NCI-H2196 (cell line): ENCODE data around the gene ARID2.

Experiments
- DNase-seq: peaks from one replicate; lab custom pipeline; 2025; ENCODE audit not compliant: unreplicated experiment; lab: John Stamatoyannopoulos, UW

The ARID2 gene

DNA sequence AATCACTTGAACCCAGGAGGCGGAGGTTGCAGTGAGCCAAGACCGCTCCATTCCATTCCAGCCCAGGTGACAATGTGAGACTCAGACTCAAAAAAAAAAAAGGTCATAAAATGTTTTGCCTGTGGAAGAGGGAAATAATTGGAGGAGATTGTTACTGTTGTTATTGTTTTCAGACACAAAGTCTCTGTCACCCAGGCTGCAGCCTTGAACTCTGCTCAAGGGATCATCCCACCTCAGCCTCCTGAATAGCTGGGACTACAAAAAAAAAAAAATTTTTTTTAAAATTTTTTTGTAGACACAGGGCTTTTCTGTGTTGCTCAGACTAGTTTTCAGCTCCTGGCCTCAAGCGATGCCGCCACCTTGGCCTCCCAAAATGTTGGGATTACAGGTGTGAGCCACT is 33.9 kb downstream of the ARID2 start:
- no peak for DNase-seq

GRCh38 chr12:45768194-45768593 is 38.7 kb downstream of the ARID2 start:
- no peak for DNase-seq

GRCh38 chr12:45773747-45774146 is 44.2 kb downstream of the ARID2 start:
- DNase-seq = no peak

DNA sequence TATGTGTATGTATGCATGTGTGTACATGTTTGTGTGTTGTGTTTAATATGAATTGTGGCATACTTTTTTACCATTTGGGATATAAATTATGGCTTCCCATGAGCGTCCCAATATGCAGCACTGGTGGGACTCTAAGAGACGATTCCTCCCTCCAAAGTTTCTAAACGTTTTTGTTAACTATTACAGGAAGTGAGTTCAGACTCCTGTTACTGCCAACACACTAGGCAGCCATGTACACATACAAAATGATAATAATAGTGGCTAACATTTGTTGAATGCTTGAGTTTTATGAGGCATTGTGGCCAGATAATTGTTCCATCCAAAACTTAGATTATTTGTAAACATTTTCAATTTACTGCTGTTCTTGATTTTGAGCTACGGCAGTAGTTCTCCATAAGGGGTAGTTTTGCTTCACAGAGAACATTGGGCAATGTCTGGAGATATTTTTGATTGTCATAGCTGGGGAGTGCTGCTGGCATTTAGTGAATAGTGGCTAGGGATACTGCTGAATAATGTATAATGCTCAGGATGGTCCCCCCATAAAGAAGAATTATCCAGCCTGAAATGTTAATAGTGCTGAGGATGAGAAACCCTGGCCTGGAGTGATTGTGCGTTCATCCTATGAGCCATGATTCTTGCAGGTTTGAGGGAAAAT is 45.1 kb downstream of the ARID2 start:
- DNase-seq = no peak

GRCh38 chr12:45775465-45775864 is 46.0 kb downstream of the ARID2 start:
- no peak for DNase-seq

DNA sequence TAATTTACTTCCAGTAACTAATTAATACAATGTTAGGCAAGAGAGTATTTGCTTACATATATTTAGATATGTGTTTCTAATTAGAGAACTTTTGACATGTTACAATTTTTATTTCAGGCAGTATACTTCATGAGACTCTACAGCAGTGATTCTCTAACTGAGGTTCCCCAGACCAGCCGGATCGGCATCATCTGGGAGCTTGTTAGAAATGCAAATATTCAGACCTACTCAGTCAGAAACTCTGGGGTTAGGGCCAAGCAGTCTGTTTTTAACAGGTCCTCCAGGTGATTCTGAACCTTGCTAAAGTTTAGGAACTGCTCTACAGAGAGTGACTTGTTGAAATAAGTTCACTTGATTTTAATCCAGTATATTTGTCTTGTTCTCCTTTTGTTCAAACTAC is 46.5 kb downstream of the ARID2 start:
- no peak for DNase-seq

DNA sequence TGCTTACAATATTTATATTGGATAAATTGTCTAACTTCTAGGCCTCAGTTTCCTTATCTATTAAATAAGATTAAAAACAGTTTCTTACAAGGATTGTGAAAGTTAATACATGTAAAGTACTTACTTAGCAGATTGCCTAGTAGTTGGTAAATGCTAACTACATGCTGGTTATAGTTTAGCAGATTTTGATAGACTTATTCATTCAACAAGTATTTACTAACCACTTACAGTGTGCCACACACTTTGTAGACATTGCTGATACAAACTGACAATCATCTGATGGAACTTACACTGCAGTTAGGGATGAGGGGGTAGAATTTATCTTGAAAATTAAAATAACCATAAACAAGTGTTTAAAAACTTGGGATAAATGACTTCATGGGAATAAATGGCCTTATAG is 50.4 kb downstream of the ARID2 start:
- no peak for DNase-seq

- DNase-seq = no peak
Observed at GRCh38 chr12:45781080-45781479, 51.6 kb downstream of the ARID2 start.

DNA sequence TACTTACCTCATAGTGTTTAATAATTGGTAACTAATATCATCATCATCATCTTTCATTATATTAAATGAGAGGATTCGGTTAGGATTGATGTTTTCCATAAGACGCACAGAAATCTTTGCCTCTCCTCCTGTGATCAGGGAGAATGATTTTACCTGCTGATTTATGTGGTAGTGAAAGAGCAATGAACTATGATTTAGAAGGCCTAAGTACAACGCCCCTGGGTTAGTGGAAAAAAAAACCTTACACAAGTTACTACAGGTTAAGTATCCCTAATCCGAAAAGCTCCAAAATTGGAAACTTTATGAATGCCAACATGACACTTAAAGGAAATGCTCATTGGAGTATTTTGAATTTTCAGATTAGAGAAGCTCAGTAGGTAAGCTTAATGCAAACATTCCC is 55.8 kb downstream of the ARID2 start:
- no peak for DNase-seq

DNA sequence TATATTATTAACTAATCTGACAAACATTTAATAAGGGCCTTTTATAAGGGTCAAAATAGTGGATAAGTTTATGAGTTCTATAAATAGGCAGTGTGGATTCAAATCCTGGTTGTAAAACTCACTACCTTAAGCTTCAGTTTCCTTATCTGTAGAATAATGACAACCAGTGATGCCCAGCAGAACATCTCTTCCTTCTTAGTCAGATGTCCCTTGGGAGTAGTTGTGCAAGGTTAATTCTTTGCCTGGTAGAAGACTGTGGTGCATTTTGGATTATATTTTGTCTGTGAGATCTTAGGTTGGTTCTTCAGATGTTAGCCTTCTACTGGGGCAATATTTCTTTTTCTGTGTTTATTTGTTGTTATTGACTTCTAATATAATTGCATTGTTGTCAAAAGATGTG is 59.5 kb downstream of the ARID2 start:
- no peak for DNase-seq

- no peak for DNase-seq
Observed at GRCh38 chr12:45794422-45794821, 64.9 kb downstream of the ARID2 start.

GRCh38 chr12:45801625-45802024 is 72.1 kb downstream of the ARID2 start:
- DNase-seq = no peak

DNA sequence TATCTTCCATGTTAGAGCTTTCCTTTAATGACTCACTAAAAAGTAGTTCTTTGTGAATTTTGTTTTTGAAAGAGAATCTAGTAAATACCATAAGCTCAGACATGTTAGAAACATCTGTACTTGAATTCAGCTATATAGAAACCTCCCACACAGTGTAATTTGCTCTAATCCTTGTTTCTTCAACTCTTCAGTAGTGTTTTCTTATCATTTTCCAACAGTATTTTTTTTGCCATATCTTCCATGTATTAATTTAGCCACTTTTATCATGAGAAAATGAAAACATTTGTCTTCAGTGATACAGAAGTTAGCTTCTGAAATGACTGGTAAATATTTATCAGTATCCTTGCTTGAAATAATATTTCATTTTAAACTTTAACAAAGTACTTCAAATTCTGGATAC is 73.6 kb downstream of the ARID2 start:
- DNase-seq = no peak

- DNase-seq = no peak
Observed at GRCh38 chr12:45816652-45817051, 87.1 kb downstream of the ARID2 start.

DNA sequence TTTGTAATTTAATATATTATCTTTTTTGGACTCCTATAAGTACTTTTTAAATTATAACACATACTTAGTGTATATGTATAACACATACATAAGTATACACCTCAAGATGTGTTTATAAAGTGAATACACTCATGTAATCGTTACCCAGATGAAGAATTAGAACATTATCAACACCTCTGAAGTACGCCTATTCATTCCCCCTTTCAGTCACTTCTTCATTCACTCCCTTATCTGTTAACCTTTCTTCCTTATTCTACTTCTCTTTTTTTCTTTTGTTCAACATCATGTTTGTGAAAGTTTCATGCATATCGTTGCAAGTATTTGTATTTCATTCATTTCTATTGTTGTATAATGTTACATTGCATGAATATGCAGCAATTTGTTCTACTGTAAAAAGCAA is 98.5 kb downstream of the ARID2 start:
- DNase-seq = no peak

DNA sequence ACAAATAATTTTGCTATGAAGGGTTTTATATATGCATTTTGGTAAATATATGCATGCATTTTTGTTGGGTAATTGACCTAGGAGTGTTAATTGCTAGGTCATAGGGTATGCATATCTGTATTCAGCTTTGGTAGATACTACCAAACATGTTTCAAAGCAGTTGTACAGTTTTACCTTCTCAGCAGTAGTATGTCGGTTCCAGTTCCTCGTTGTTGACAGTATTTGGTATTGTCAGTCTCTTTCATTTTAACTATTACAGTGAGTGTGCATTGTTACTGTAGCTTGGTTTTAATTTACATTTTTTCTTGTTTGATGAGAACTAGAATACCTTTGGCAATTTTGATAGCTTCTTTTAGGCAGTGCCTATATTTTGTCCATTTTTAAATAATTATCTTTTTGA is 98.9 kb downstream of the ARID2 start:
- no peak for DNase-seq

- no peak for DNase-seq
Observed at GRCh38 chr12:45831590-45831989, 102.1 kb downstream of the ARID2 start.

DNA sequence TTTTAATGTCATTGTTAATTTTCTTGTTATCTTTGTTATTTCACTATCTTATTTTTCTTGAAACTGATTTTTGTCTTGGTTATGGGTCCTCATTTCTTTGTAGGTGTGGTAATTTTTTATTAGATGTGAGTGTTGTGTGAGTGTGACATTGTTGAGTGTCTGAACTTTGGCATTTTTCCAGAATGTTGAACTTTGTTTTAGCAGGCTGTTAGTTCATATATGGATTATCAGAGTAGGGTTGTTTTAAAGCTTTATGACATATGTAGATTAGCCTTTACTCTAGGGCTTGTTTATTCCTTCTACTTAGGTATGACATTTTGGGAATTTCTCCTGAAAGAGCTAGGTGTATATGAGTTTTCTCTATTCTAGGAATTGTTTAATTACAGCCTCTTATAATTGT is 103.9 kb downstream of the ARID2 start:
- no peak for DNase-seq

- no peak for DNase-seq
Observed at GRCh38 chr12:45834809-45835208, 105.3 kb downstream of the ARID2 start.

DNA sequence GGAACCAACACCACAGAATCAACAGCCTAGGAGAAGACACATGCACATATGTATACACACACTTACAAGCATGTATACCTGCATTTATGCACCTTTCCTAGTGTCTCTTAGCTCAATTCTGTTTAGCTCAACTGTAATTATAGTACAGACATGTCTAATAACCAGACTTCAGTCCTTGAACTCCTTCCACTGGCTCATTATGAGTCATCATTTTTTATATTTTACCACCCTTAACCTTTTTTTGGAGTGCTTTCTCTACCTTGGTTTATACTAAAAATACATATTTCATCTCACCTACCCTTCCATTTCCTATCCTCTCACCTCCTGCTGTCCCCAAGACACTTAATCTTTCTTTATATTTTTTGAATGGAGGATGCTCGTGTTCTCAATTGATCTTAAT is 110.4 kb downstream of the ARID2 start:
- DNase-seq = no peak

GRCh38 chr12:45849289-45849688 is 119.8 kb downstream of the ARID2 start:
- no peak for DNase-seq

- no peak for DNase-seq
Observed at GRCh38 chr12:45850302-45850701, 120.8 kb downstream of the ARID2 start.

DNA sequence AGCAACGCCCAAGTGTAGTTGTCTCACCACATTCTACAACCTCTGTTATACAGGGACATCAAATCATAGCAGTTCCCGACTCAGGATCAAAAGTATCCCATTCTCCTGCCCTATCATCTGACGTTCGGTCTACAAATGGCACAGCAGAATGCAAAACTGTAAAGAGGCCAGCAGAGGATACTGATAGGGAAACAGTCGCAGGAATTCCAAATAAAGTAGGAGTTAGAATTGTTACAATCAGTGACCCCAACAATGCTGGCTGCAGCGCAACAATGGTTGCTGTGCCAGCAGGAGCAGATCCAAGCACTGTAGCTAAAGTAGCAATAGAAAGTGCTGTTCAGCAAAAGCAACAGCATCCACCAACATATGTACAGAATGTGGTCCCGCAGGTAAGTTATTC is 123.0 kb downstream of the ARID2 start:
- no peak for DNase-seq

DNA sequence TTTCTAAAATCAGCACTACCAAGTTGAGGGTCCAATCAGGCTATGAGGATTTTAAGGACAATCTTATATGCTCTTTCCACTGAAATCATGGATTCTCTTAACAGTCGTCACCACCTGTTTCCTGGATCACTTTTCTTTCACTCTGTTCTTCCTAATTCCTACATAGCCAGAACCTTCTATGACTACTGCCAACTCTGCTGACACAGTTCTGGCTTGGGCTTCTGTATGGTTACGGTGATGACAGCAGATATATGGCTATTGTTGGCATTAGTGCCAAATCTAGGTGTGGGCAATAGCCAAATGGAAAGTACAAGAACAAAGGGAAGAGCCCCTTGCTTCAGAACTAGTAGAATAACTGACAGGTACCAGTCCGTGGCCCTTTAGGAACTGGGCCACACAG is 124.0 kb downstream of the ARID2 start:
- no peak for DNase-seq
